Smooth muscle cell (in vitro differentiated cells): ENCODE results near the gene BAHCC1. TPM values are rescaled to one million over a fixed set of nuclear protein-coding genes. Genes with fewer than 3 reads are reported as not detected.
A peak's percentile ranks its signal among the peaks of the same experiment; 100 is the strongest.

ENCODE experiments used
- DNase-seq: peaks from one replicate; lab custom pipeline; 2025; ENCODE audit not compliant: unreplicated experiment; lab: John Stamatoyannopoulos, UW
- H2AFZ ChIP-seq: fragments of 200-600 bp; sonication (generic); 2 replicates; pipeline ENCODE4 v1.6.0; 2016; ENCODE audit warnings: antibody characterized with exemption, low read depth, mild to moderate bottlenecking
- H3F3A ChIP-seq: fragments of 200-600 bp; sonication (generic); 2 replicates; pipeline ENCODE4 v1.6.0; 2017; ENCODE audit warnings: antibody characterized with exemption, low read depth
- H3K27ac ChIP-seq: fragments of 200-600 bp; sonication (generic); 2 replicates; pipeline ENCODE4 v1.5.1; 2016; ENCODE audit warnings: low read depth, mild to moderate bottlenecking
- H3K27me3 ChIP-seq: fragments of 200-600 bp; sonication (generic); 2 replicates; pipeline ENCODE4 v1.6.1; 2016; ENCODE audit warnings: low read depth, mild to moderate bottlenecking
- H3K36me3 ChIP-seq: fragments of 200-600 bp; sonication (generic); 2 replicates; pipeline ENCODE4 v1.5.1; 2016; ENCODE audit warnings: low read depth
- H3K4me1 ChIP-seq: fragments of 200-600 bp; sonication (generic); 2 replicates; pipeline ENCODE4 v1.5.1; 2016; ENCODE audit warnings: low read depth
- H3K4me2 ChIP-seq: fragments of 200-600 bp; sonication (generic); 2 replicates; pipeline ENCODE4 v1.6.0; 2016; ENCODE audit warnings: mild to moderate bottlenecking
- H3K4me3 ChIP-seq: fragments of 200-600 bp; sonication (generic); 2 replicates; pipeline ENCODE4 v1.5.1; 2016; ENCODE audit warnings: mild to moderate bottlenecking
- H3K79me2 ChIP-seq: fragments of 200-600 bp; sonication (generic); 2 replicates; pipeline ENCODE4 v1.6.0; 2016; ENCODE audit warnings: low read depth, mild to moderate bottlenecking
- H3K9ac ChIP-seq: fragments of 200-600 bp; sonication (generic); 2 replicates; pipeline ENCODE4 v1.6.0; 2016; ENCODE audit warnings: low read depth
- H3K9me3 ChIP-seq: fragments of 200-600 bp; sonication (generic); replicated peaks from 2 replicates; pipeline ENCODE4 v1.5.1; 2016; ENCODE audit warnings: low read depth
- H4K20me1 ChIP-seq: fragments of 200-600 bp; sonication (generic); 2 replicates; pipeline ENCODE4 v1.6.0; 2016; ENCODE audit warnings: low read depth
- CTCF ChIP-seq: fragments of 200-600 bp; sonication (generic); IDR thresholded peaks from 2 replicates; pipeline ENCODE4 v1.5.1; 2017; ENCODE audit warnings: borderline replicate concordance, mild to moderate bottlenecking, antibody characterized with exemption; ENCODE audit not compliant: insufficient read depth, poor library complexity, severe bottlenecking
- WGBS: methylation state at CpG from one replicate; pipeline ENCODE4 v1.1.7; 2016; ENCODE audit warnings: low lambda C conversion rate; 5-methylcytosine and 5-hydroxymethylcytosine counted together
- polyA plus RNA-seq: library from polyadenylated mRNA; unstranded; fragments of >200 nt; fragmentation: Nextera tagmentation; extraction: Ambion mirVana; gene quantifications from 2 replicates; pipeline ENCODE4 v1.2.1, GENCODE V29; 2016
- total RNA-seq: library from RNA; depleted of rRNA; stranded (reverse); fragments of >200 nt; gene quantifications from 2 replicates; pipeline ENCODE4 v1.2.3, GENCODE V29; 2014

BAHCC1 gene
- total and polyA plus RNA-seq, 2 experiments from 2014 or later = 3.2 to 4.6 TPM

DNA sequence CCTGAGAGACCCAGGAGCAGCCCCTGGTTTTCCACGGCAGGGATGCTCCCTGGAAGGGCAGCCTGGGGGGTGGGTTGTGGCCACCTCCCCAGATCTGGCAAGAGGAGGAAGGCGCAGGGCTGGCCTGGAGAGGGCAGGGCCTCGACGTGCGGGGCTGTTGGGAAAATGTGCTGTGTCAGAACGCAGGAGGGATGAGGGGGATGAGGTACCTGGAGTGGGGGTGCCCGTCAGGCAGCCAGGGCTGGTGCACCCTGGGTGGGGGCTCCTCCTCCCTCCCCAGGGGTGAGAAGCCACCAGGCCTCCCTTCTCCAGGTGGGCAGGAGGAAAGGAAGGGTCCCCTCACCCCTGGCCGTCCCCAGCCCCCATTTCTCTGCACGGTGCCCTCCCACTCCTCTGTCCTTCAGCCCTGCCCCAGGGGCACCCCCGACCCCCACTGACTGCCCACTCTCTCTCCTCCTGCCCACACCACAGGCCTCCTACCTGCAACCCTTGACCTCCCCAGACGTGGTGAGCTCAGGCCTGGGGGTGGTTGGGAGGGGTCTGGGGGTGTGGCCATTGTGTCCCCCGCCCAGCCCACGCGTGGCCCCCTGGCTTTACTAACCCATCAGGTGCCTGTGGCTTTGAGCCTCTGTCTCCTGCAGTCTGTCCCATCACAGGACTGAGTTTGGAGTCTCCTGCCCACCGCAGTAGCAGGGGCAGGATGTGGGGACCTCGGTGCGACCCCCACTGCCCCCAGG is 39.6 kb downstream of the BAHCC1 start:
- Histone ChIP-seq H3K27ac (peak overlapping the region; percentile 82), H3K9ac (no peak overlapping the region), H3K4me2 (peak overlapping the region; percentile 4), H3K4me3 (no peak overlapping the region), H3K27me3 (no peaks in the 10 kb centered on the region), H2AFZ (no peak overlapping the region), H3K4me1 (peaks cover 26% of the 10 kb centered on the region), H4K20me1 (no peaks in the 10 kb centered on the region), H3F3A (peaks cover 3% of the 10 kb centered on the region), H3K9me3 (no peaks in the 10 kb centered on the region), H3K36me3 (no peaks in the 10 kb centered on the region), H3K79me2 (no peaks in the 10 kb centered on the region)
- no peak for TF ChIP-seq CTCF
- DNase-seq = no peak
- 83% methylated on average over 14 of the region's 17 CpGs for WGBS

DNA sequence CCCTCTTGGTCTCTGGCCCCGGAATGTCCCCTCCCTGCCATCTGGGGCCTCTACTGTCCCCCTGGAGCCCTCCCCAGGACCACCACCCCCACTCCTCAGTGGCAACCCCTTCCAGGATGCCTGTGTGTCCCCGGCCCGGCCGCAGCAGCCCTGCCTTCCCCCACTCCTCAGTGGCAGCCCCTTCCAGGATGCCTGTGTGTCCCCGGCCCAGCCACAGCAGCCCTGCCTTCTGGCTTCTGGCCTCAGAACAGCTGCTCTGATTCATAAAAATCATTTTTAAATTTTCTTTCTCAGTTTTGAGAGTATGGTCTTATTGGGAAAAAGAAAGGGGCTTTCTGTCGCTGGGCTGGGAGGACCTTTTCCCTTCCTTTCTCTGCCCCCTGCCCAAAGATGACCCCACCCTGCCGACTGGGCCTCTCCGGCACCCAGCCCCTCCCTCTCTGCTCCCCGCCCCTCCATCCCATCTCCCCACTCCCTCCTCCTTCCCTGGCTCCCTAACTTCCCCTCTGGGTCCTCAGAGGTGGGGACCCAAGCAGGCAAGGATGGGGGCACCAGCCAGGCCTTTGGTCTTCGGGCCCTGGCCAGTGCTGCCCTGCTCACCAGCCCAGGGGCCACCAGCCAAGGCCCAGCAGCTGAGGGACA is 40.5 kb downstream of the BAHCC1 start:
- H3K9ac ChIP-seq = no peak overlapping the region
- peaks cover 3% of the 10 kb centered on the region for H3F3A ChIP-seq
- H3K27ac ChIP-seq = peak overlapping the region; percentile 82
- H2AFZ ChIP-seq = no peak overlapping the region
- no peaks in the 10 kb centered on the region for H3K27me3 ChIP-seq
- H3K79me2 ChIP-seq = no peaks in the 10 kb centered on the region
- no peak for TF ChIP-seq CTCF
- H3K9me3 ChIP-seq = no peaks in the 10 kb centered on the region
- WGBS = 64% methylated on average over 5 of the region's 10 CpGs
- H3K4me3 ChIP-seq = no peak overlapping the region
- peak overlapping the region; percentile 75 for H3K4me2 ChIP-seq
- H3K36me3 ChIP-seq = no peaks in the 10 kb centered on the region
- peak; percentile 57 for DNase-seq
- H3K4me1 ChIP-seq = peaks cover 22% of the 10 kb centered on the region
- no peaks in the 10 kb centered on the region for H4K20me1 ChIP-seq

- DNase-seq = peak; percentile 64
- Histone ChIP-seq H3K4me1 (peaks cover 22% of the 10 kb centered on the region), H3K27ac (peak overlapping the region; percentile 82), H3K27me3 (no peaks in the 10 kb centered on the region), H2AFZ (no peak overlapping the region), H3K4me2 (peak overlapping the region; percentile 75), H3K79me2 (no peaks in the 10 kb centered on the region), H3F3A (peaks cover 3% of the 10 kb centered on the region), H3K36me3 (no peaks in the 10 kb centered on the region), H3K9ac (no peak overlapping the region), H3K9me3 (no peaks in the 10 kb centered on the region), H3K4me3 (no peak overlapping the region), H4K20me1 (no peaks in the 10 kb centered on the region)
- WGBS = 22% methylated on average over 19 of the region's 19 CpGs
- TF ChIP-seq CTCF = peak; percentile 5
Observed at GRCh38 chr17:81436294-81436849, 41.1 kb downstream of the BAHCC1 start.
